ENCODE results near the gene IMPACT. TPM values are rescaled to one million over a fixed set of nuclear protein-coding genes. Genes with fewer than 3 reads are reported as not detected.

The IMPACT gene
- total RNA-seq, 1 experiment from 2014 or later = 88.3 TPM

GRCh38 chr18:24426073-24426397 lies 435 bp upstream of the IMPACT start:
- H3K9me3 Mint-ChIP-seq (ENCODE audit: unreplicated experiment) = no peaks in the 10 kb centered on the region
- BruUV-seq (replicated peaks) = TSS peak; percentile 93
- intact Hi-C loops (cut with micrococcal nuclease) = loop anchor here (2.0 to 5.0 kb wide), 2 partner anchors 27 to 69 kb away; no protein-coding TSS in a partner anchor

DNA sequence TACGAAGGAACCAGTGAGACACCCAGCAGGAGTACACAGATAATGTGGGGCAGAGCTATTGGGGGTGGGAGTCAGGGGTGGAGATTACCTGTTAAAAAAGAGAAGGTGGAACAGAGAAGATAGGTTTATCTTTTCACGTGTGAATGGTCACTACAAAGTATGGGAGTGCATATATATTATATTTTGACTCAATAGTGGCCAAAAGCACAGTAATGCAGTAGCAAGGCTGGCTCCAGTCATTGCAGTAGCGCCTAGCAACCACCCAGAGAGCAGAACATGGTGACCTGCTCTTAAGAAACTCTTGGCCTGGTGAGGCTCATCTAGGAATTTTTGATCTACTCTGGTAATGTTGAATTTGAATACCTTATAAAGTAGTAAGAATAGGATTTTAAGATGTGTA lies 1.0 kb downstream of the IMPACT start:
- ChIA-PET CTCF (interaction anchor here (0.6 to 1.5 kb wide), 6 partner anchors 8 to 308 kb away, joined by 3 to 5 read pairs (median 3); no protein-coding TSS in a partner anchor), POLR2A (interaction anchor here (0.9 to 3.4 kb wide), 8 partner anchors 9 to 67 kb away, joined by 3 to 103 read pairs (median 6); partner anchors contain the start of gene OSBPL1A)
- H3K27me3 Mint-ChIP-seq (ENCODE audit: insufficient read depth, unreplicated experiment) = no peaks in the 10 kb centered on the region
- intact Hi-C loops (cut with micrococcal nuclease) = loop anchor here (2.0 to 5.0 kb wide), 2 partner anchors 29 to 70 kb away; no protein-coding TSS in a partner anchor
- no peak for TF ChIP-seq CTCF (IDR thresholded peaks at IDR 0.05; ENCODE audit: unreplicated experiment)
- DNase-seq (ENCODE audit: unreplicated experiment) = peak; percentile 19
- H3K27ac Mint-ChIP-seq (ENCODE audit: low read depth, unreplicated experiment) = peak overlapping the region; percentile 94
- peaks cover 29% of the 10 kb centered on the region for H3K36me3 Mint-ChIP-seq (ENCODE audit: insufficient read depth, unreplicated experiment)
- BruUV-seq (replicated peaks) = no TSS peak
- peaks cover 6% of the 10 kb centered on the region for H3K4me1 Mint-ChIP-seq (ENCODE audit: insufficient read depth, unreplicated experiment)
- peak overlapping the region; percentile 92 for H3K4me3 Mint-ChIP-seq (ENCODE audit: unreplicated experiment)
- H3K9me3 Mint-ChIP-seq (ENCODE audit: unreplicated experiment) = no peaks in the 10 kb centered on the region

More at GRCh38 chr18:24426073-24426397, 435 bp upstream of the IMPACT start:
- Mint-ChIP-seq H3K27me3 (ENCODE audit: insufficient read depth, unreplicated experiment) (no peaks in the 10 kb centered on the region), H3K36me3 (ENCODE audit: insufficient read depth, unreplicated experiment) (peaks cover 19% of the 10 kb centered on the region), H3K27ac (ENCODE audit: low read depth, unreplicated experiment) (peak overlapping the region; percentile 94), H3K4me3 (ENCODE audit: unreplicated experiment) (peak overlapping the region; percentile 92), H3K4me1 (ENCODE audit: insufficient read depth, unreplicated experiment) (peaks cover 6% of the 10 kb centered on the region)
- TF ChIP-seq CTCF (IDR thresholded peaks at IDR 0.05; ENCODE audit: unreplicated experiment) = no peak
- ChIA-PET CTCF (interaction anchor here (0.6 to 1.5 kb wide), 4 partner anchors 63 to 72 kb away, joined by 3 to 5 read pairs (median 3); no protein-coding TSS in a partner anchor), POLR2A (interaction anchor here (0.6 to 3.4 kb wide), 9 partner anchors 10 to 154 kb away, joined by 3 to 103 read pairs (median 4); partner anchors contain the start of gene OSBPL1A)
- DNase-seq (ENCODE audit: unreplicated experiment) = no peak

- Mint-ChIP-seq H3K27me3 (ENCODE audit: insufficient read depth, unreplicated experiment) (no peaks in the 10 kb centered on the region), H3K27ac (ENCODE audit: low read depth, unreplicated experiment) (no peak overlapping the region), H3K9me3 (ENCODE audit: unreplicated experiment) (no peaks in the 10 kb centered on the region), H3K4me3 (ENCODE audit: unreplicated experiment) (no peak overlapping the region), H3K36me3 (ENCODE audit: insufficient read depth, unreplicated experiment) (peaks cover 41% of the 10 kb centered on the region), H3K4me1 (ENCODE audit: insufficient read depth, unreplicated experiment) (peaks cover 6% of the 10 kb centered on the region)
- ChIA-PET CTCF (interaction anchor here (0.6 to 2.2 kb wide), 17 partner anchors 8 to 323 kb away, joined by 3 to 21 read pairs (median 4); no protein-coding TSS in a partner anchor), POLR2A (interaction anchor here (1.9 to 3.4 kb wide), 2 partner anchors 31 to 69 kb away, joined by 5 to 103 read pairs; partner anchors contain the start of gene OSBPL1A)
- peak; percentile 9 for DNase-seq (ENCODE audit: unreplicated experiment)
- TF ChIP-seq CTCF (IDR thresholded peaks at IDR 0.05; ENCODE audit: unreplicated experiment) = peak; percentile 5
- intact Hi-C loops (cut with micrococcal nuclease) = loop anchor here (5.0 kb wide), 1 partner anchor 71 kb away; no protein-coding TSS in a partner anchor
- no TSS peak for BruUV-seq (replicated peaks)
These were observed 2.2 kb downstream of the IMPACT start for GRCh38 chr18:24428709-24429108.

DNA sequence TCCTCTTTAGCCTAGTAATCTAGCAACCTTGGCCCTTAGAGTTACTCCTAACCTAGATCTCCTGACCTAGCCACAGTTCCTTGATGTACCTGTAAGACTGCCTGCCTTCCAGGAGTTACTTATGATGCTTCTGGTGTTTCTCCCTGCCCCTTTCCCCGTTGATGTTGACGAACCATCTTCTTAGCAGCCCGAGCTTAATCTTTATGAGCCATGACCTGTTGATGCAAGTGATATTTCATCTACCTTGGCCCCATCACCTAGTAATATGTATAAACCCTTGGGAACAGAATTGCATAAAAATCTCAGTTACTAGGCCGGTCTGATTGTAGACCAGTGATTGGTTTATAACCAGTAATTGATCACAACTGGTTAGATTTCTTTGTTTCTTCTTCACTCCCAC lies 2.7 kb downstream of the IMPACT start:
- BruUV-seq (replicated peaks) = no TSS peak
- ChIA-PET POLR2A (interaction anchor here (1.9 to 3.4 kb wide), 2 partner anchors 32 to 69 kb away, joined by 5 to 103 read pairs; partner anchors contain the start of gene OSBPL1A), CTCF (interaction anchor here (0.7 to 2.2 kb wide), 10 partner anchors 9 to 322 kb away, joined by 3 to 21 read pairs (median 4); no protein-coding TSS in a partner anchor)
- Mint-ChIP-seq H3K4me1 (ENCODE audit: insufficient read depth, unreplicated experiment) (peaks cover 6% of the 10 kb centered on the region), H3K9me3 (ENCODE audit: unreplicated experiment) (no peaks in the 10 kb centered on the region), H3K4me3 (ENCODE audit: unreplicated experiment) (no peak overlapping the region), H3K36me3 (ENCODE audit: insufficient read depth, unreplicated experiment) (peaks cover 46% of the 10 kb centered on the region), H3K27ac (ENCODE audit: low read depth, unreplicated experiment) (no peak overlapping the region), H3K27me3 (ENCODE audit: insufficient read depth, unreplicated experiment) (no peaks in the 10 kb centered on the region)
- intact Hi-C loops (cut with micrococcal nuclease) = loop anchor here (5.0 kb wide), 1 partner anchor 72 kb away; no protein-coding TSS in a partner anchor
- DNase-seq (ENCODE audit: unreplicated experiment) = no peak
- TF ChIP-seq CTCF (IDR thresholded peaks at IDR 0.05; ENCODE audit: unreplicated experiment) = no peak
